A549 (cell line): ENCODE data around the gene APC.

Source experiments
- CTCF ChIP-seq: fragments of >200 bp; sonication (Bioruptor Twin); formaldehyde crosslinking; IDR thresholded peaks from 3 replicates; pipeline ENCODE4 v1.5.1; 2016
- FOSB ChIP-seq: fragments of 250-450 bp; sonication (Bioruptor Pico); IDR thresholded peaks from 2 replicates; pipeline ENCODE4 v1.5.0; 2020; ENCODE audit warnings: mild to moderate bottlenecking, moderate library complexity
- MAFK ChIP-seq: fragments of 450-650 bp; IDR thresholded peaks from 2 replicates; pipeline ENCODE4 v1.6.1; 2014; ENCODE audit not compliant: partially characterized antibody
- POLR2A ChIP-seq: IDR thresholded peaks from 2 replicates; pipeline ENCODE4 v1.6.1; 2012; ENCODE audit warnings: mild to moderate bottlenecking, low read length
- POLR2AphosphoS2 ChIP-seq: conservative IDR thresholded peaks from 2 replicates; pipeline ENCODE4 v1.6.1; 2012; ENCODE audit warnings: low read length, improper control_type of control experiment, inconsistent platforms

GRCh38 chr5:112787896-112788295, 50.2 kb downstream of the APC start:
- TF ChIP-seq MAFK (no peak), POLR2A (no peak), CTCF (no peak), FOSB (CRISPR knock-in tag) (no peak), POLR2AphosphoS2 (no peak)
